ENCODE measurements around the gene ASB6. TPM values are rescaled to one million over a fixed set of nuclear protein-coding genes. Genes with fewer than 3 reads are reported as not detected.

ASB6 gene
- total and polyA plus RNA-seq, 2 experiments from 2014 or later = 22.9 to 24.1 TPM

DNA sequence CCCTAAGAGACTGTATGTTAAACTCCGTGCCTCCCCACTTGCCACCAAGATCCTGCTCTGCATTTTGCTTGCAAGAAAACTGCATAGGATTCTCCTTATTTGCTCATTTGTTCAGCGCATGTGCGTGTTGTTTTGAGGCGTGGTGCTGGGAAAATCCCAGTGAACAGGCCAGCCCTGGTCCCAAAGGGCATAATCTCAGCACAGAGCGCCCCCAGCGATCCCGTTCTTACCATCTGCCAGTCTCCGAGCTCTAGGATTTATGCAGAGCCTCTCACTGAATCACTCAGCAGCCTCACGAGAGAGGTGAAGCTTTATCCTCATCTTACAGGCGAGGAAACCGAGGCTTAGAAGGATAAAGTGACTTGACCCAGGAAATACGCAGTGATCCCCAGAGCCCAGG is 35.0 kb upstream of the ASB6 start:
- H3F3A ChIP-seq (ENCODE audit: insufficient read depth) = peaks cover 15% of the 10 kb centered on the region; the same call in 1 of the 2 replicates
- no peaks in the 10 kb centered on the region for H3K27me3 ChIP-seq (replicated peaks; ENCODE audit: insufficient read depth)
- no peaks in the 10 kb centered on the region for H3K9me3 ChIP-seq (ENCODE audit: low read depth)
- peak overlapping the region; percentile 71 for H3K9ac ChIP-seq
- H3K36me3 ChIP-seq (ENCODE audit: low read depth) = no peaks in the 10 kb centered on the region
- H3K9me2 ChIP-seq (ENCODE audit: insufficient read depth) = no peaks in the 10 kb centered on the region
- H4K20me1 ChIP-seq (ENCODE audit: insufficient read depth) = no peaks in the 10 kb centered on the region
- in situ Hi-C loops (cut with MboI) = no loop called here
- peaks cover 98% of the 10 kb centered on the region for H3K79me2 ChIP-seq (ENCODE audit: insufficient read depth)
- H3K27ac ChIP-seq = peak overlapping the region; percentile 49
- TF ChIP-seq EZH2phosphoT487 (IDR thresholded peaks at IDR 0.05; ENCODE audit: insufficient read depth, low read depth) (no peak), EZH2 (IDR thresholded peaks at IDR 0.05; ENCODE audit: insufficient read depth, poor library complexity, severe bottlenecking) (no peak)
- H2AFZ ChIP-seq = no peak overlapping the region
- peaks cover 26% of the 10 kb centered on the region for H3K4me1 ChIP-seq (ENCODE audit: insufficient read depth)
- DNase-seq = peak; percentile 89
- peak overlapping the region; percentile 31 for H3K4me2 ChIP-seq (ENCODE audit: unreplicated experiment)
- 20 to 21% methylated on average over 12 of the region's 12 CpGs for WGBS, 2 experiments (ENCODE audit: low coverage in 1 of 2, low lambda C conversion rate in 2 of 2, missing lambda C conversion rate in 2 of 2)
- no peak overlapping the region for H3K4me3 ChIP-seq

GRCh38 chr9:129676287-129676686 is 34.3 kb upstream of the ASB6 start:
- 40 to 44% methylated on average over 4 of the region's 4 CpGs for WGBS, 2 experiments (ENCODE audit: low coverage in 1 of 2, low lambda C conversion rate in 2 of 2, missing lambda C conversion rate in 2 of 2)
- H2AFZ ChIP-seq = no peak overlapping the region

GRCh38 chr9:129675620-129676019 is 33.7 kb upstream of the ASB6 start:
- Histone ChIP-seq H3K9me2 (ENCODE audit: insufficient read depth) (no peaks in the 10 kb centered on the region), H3K27ac (peak overlapping the region; percentile 49), H3F3A (ENCODE audit: insufficient read depth) (peaks cover 23% of the 10 kb centered on the region; the same call in 1 of the 2 replicates), H3K4me3 (no peak overlapping the region), H3K36me3 (ENCODE audit: low read depth) (no peaks in the 10 kb centered on the region), H3K79me2 (ENCODE audit: insufficient read depth) (peaks cover 98% of the 10 kb centered on the region), H3K4me2 (ENCODE audit: unreplicated experiment) (peak overlapping the region; percentile 32), H3K27me3 (replicated peaks; ENCODE audit: insufficient read depth) (no peaks in the 10 kb centered on the region), H3K4me1 (ENCODE audit: insufficient read depth) (peaks cover 35% of the 10 kb centered on the region), H3K9ac (peak overlapping the region; percentile 71), H2AFZ (no peak overlapping the region), H3K9me3 (ENCODE audit: low read depth) (no peaks in the 10 kb centered on the region), H4K20me1 (ENCODE audit: insufficient read depth) (no peaks in the 10 kb centered on the region)
- peak; percentile 54 for DNase-seq
- WGBS, 2 experiments (ENCODE audit: low coverage in 1 of 2, low lambda C conversion rate in 2 of 2, missing lambda C conversion rate in 2 of 2) = 23 to 30% methylated on average over 24 to 27 of the region's 27 CpGs
- in situ Hi-C loops (cut with MboI) = no loop called here
- no peak for TF ChIP-seq EZH2 (IDR thresholded peaks at IDR 0.05; ENCODE audit: insufficient read depth, poor library complexity, severe bottlenecking)
- no peak for TF ChIP-seq EZH2phosphoT487 (IDR thresholded peaks at IDR 0.05; ENCODE audit: insufficient read depth, low read depth)

More at GRCh38 chr9:129676287-129676686, 34.3 kb upstream of the ASB6 start:
- TF ChIP-seq EZH2phosphoT487 (IDR thresholded peaks at IDR 0.05; ENCODE audit: insufficient read depth, low read depth) (no peak), EZH2 (IDR thresholded peaks at IDR 0.05; ENCODE audit: insufficient read depth, poor library complexity, severe bottlenecking) (no peak)
- H3K9ac ChIP-seq = peak overlapping the region; percentile 71
- no peaks in the 10 kb centered on the region for H3K9me3 ChIP-seq (ENCODE audit: low read depth)
- peaks cover 28% of the 10 kb centered on the region for H3K4me1 ChIP-seq (ENCODE audit: insufficient read depth)
- no peaks in the 10 kb centered on the region for H3K36me3 ChIP-seq (ENCODE audit: low read depth)
- H4K20me1 ChIP-seq (ENCODE audit: insufficient read depth) = no peaks in the 10 kb centered on the region
- no peak for DNase-seq
- H3K4me2 ChIP-seq (ENCODE audit: unreplicated experiment) = peak overlapping the region; percentile 31
- no peak overlapping the region for H3K4me3 ChIP-seq
- no peaks in the 10 kb centered on the region for H3K9me2 ChIP-seq (ENCODE audit: insufficient read depth)
- peak overlapping the region; percentile 49 for H3K27ac ChIP-seq
- peaks cover 16% of the 10 kb centered on the region; the same call in 1 of the 2 replicates for H3F3A ChIP-seq (ENCODE audit: insufficient read depth)
- in situ Hi-C loops (cut with MboI) = no loop called here
- H3K79me2 ChIP-seq (ENCODE audit: insufficient read depth) = peaks cover 98% of the 10 kb centered on the region
- H3K27me3 ChIP-seq (replicated peaks; ENCODE audit: insufficient read depth) = no peaks in the 10 kb centered on the region

DNA sequence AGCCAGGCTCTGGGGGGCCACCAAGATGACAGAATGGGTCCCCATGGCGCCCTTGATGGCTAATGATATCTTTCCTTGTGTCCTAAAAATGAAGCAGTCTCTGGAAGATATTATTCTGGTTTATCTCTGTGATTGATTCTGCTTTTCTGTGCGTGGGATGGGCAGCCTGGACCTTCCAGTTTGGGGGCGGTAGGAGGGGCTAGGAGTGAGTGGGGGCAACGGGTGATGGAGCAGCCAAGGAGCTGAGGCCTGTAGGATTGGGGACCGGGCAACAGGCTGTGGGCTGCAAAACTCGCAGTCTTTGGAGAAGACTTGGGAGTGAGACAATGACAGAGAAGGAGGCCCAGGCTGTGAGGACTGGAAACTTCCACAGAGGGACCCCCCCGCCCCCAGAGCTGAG is 32.3 kb upstream of the ASB6 start:
- DNase-seq = no peak
- Histone ChIP-seq H3K4me3 (no peak overlapping the region), H3K9me3 (ENCODE audit: low read depth) (no peaks in the 10 kb centered on the region), H4K20me1 (ENCODE audit: insufficient read depth) (no peaks in the 10 kb centered on the region), H3K9ac (peak overlapping the region; percentile 71), H3K9me2 (ENCODE audit: insufficient read depth) (no peaks in the 10 kb centered on the region), H3K27ac (peak overlapping the region; percentile 7; the same call in 1 of the 2 replicates), H2AFZ (no peak overlapping the region), H3K79me2 (ENCODE audit: insufficient read depth) (peaks cover 100% of the 10 kb centered on the region), H3F3A (ENCODE audit: insufficient read depth) (peaks cover 34% of the 10 kb centered on the region), H3K4me2 (ENCODE audit: unreplicated experiment) (peak overlapping the region; percentile 6), H3K36me3 (ENCODE audit: low read depth) (no peaks in the 10 kb centered on the region), H3K27me3 (replicated peaks; ENCODE audit: insufficient read depth) (no peaks in the 10 kb centered on the region), H3K4me1 (ENCODE audit: insufficient read depth) (peaks cover 49% of the 10 kb centered on the region)
- TF ChIP-seq EZH2phosphoT487 (IDR thresholded peaks at IDR 0.05; ENCODE audit: insufficient read depth, low read depth) = no peak
- in situ Hi-C loops (cut with MboI) = no loop called here
- WGBS, 2 experiments (ENCODE audit: low coverage in 1 of 2, low lambda C conversion rate in 2 of 2, missing lambda C conversion rate in 2 of 2) = 39 to 91% methylated on average over 4 to 7 of the region's 7 CpGs

DNA sequence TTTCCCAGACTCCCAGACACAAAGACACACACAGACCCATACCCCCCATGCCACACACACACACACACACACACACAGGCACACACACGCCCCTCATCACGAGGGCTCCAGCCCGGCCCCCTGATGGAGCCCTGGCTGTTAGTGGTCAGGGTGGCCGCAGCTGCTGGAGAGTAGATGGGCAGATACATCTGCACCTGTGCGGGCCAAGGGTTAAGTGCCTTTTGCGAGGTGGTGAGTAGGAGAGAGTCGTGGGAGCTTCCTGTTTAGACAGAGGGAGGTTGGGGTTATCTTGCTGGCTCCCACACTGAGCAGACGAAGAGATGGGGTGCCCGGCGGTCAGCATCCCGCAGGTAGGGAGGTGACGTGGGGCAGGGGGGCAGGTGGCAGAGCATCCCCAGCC is 31.7 kb upstream of the ASB6 start:
- H3K4me3 ChIP-seq = no peak overlapping the region
- H3K9me3 ChIP-seq (ENCODE audit: low read depth) = no peaks in the 10 kb centered on the region
- no peaks in the 10 kb centered on the region for H3K36me3 ChIP-seq (ENCODE audit: low read depth)
- no peaks in the 10 kb centered on the region for H3K27me3 ChIP-seq (replicated peaks; ENCODE audit: insufficient read depth)
- H3K27ac ChIP-seq = no peak overlapping the region
- DNase-seq = no peak
- H3F3A ChIP-seq (ENCODE audit: insufficient read depth) = peaks cover 39% of the 10 kb centered on the region
- peak overlapping the region; percentile 71 for H3K9ac ChIP-seq
- H4K20me1 ChIP-seq (ENCODE audit: insufficient read depth) = no peaks in the 10 kb centered on the region
- no peak overlapping the region for H2AFZ ChIP-seq
- 68 to 78% methylated on average over 12 of the region's 12 CpGs for WGBS, 2 experiments (ENCODE audit: low coverage in 1 of 2, low lambda C conversion rate in 2 of 2, missing lambda C conversion rate in 2 of 2)
- no peak for TF ChIP-seq EZH2phosphoT487 (IDR thresholded peaks at IDR 0.05; ENCODE audit: insufficient read depth, low read depth)
- TF ChIP-seq EZH2 (IDR thresholded peaks at IDR 0.05; ENCODE audit: insufficient read depth, poor library complexity, severe bottlenecking) = no peak
- H3K4me1 ChIP-seq (ENCODE audit: insufficient read depth) = peaks cover 55% of the 10 kb centered on the region
- no peak overlapping the region for H3K4me2 ChIP-seq (ENCODE audit: unreplicated experiment)
- in situ Hi-C loops (cut with MboI) = no loop called here
- no peaks in the 10 kb centered on the region for H3K9me2 ChIP-seq (ENCODE audit: insufficient read depth)
- H3K79me2 ChIP-seq (ENCODE audit: insufficient read depth) = peaks cover 99% of the 10 kb centered on the region
